Endothelial cell (in vitro differentiated cells): ENCODE results near the gene ANTXR2. TPM values are rescaled to one million over a fixed set of nuclear protein-coding genes. Genes with fewer than 3 reads are reported as not detected.
"Not testable (repeated sequence)": the region's sequence is repeated elsewhere in the genome, so short reads cannot be mapped to it uniquely, and the experiment has no call there.

Experiments used
- DNase-seq: peaks from one replicate; pipeline ENCODE4 v3.0.0; 2021; ENCODE audit warnings: low spot score
- H3K27ac Mint-ChIP-seq: one replicate; pipeline ENCODE4 v1.8.0; 2021; ENCODE audit warnings: mixed read lengths, inconsistent platforms; ENCODE audit not compliant: unreplicated experiment
- H3K27me3 Mint-ChIP-seq: one replicate; pipeline ENCODE4 v1.8.0; 2021; ENCODE audit warnings: mild to moderate bottlenecking, moderate library complexity, mixed read lengths, inconsistent platforms; ENCODE audit not compliant: unreplicated experiment
- H3K36me3 Mint-ChIP-seq: one replicate; pipeline ENCODE4 v1.8.0; 2021; ENCODE audit warnings: mild to moderate bottlenecking, low read depth, mixed read lengths, inconsistent platforms; ENCODE audit not compliant: unreplicated experiment
- H3K4me1 Mint-ChIP-seq: one replicate; pipeline ENCODE4 v1.8.0; 2021; ENCODE audit warnings: mild to moderate bottlenecking, mixed read lengths, inconsistent platforms; ENCODE audit not compliant: unreplicated experiment
- H3K4me3 Mint-ChIP-seq: one replicate; pipeline ENCODE4 v1.8.0; 2021; ENCODE audit warnings: mild to moderate bottlenecking, mixed read lengths, inconsistent platforms; ENCODE audit not compliant: unreplicated experiment
- H3K9me3 Mint-ChIP-seq: one replicate; pipeline ENCODE4 v1.8.0; 2021; ENCODE audit warnings: mixed read lengths, inconsistent platforms; ENCODE audit not compliant: unreplicated experiment
- CTCF ChIP-seq: fragments of 200-600 bp; sonication (generic); IDR thresholded peaks from one replicate; pipeline ENCODE4 v1.5.0; 2021; ENCODE audit warnings: antibody characterized with exemption; ENCODE audit not compliant: unreplicated experiment
- total RNA-seq: library from RNA; stranded (reverse); fragmentation: NEBNext Ultra II Directional; extraction: Animal tissue kit (Norgen Biotek cat#: 25700); gene quantifications from one replicate; pipeline ENCODE4 v1.2.1, GENCODE V29; 2021; ENCODE audit not compliant: unreplicated experiment

The ANTXR2 gene
- total RNA-seq, 1 donor from 2014 or later, result 176 TPM

- H3K4me3 Mint-ChIP-seq, result no peak overlapping the region
- peaks cover 3% of the 10 kb centered on the region for H3K4me1 Mint-ChIP-seq
- peaks cover 3% of the 10 kb centered on the region for H3K27me3 Mint-ChIP-seq
- no peak overlapping the region for H3K27ac Mint-ChIP-seq
- no peak for DNase-seq
- no peaks in the 10 kb centered on the region for H3K36me3 Mint-ChIP-seq
- H3K9me3 Mint-ChIP-seq, result no peaks in the 10 kb centered on the region
- TF ChIP-seq CTCF, result no peak
Measured at GRCh38 chr4:79893456-79893855, 179.6 kb downstream of the ANTXR2 start.

- H3K27ac Mint-ChIP-seq, H3K9me3 Mint-ChIP-seq, H3K4me1 Mint-ChIP-seq, H3K4me3 Mint-ChIP-seq, H3K36me3 Mint-ChIP-seq, H3K27me3 Mint-ChIP-seq, DNase-seq: not testable (repeated sequence)
Measured at GRCh38 chr4:79889026-79889425, 184.0 kb downstream of the ANTXR2 start.

- Mint-ChIP-seq H3K27me3 (peaks cover 6% of the 10 kb centered on the region), H3K4me3 (no peak overlapping the region), H3K9me3 (no peaks in the 10 kb centered on the region), H3K4me1 (no peaks in the 10 kb centered on the region), H3K36me3 (no peaks in the 10 kb centered on the region), H3K27ac (no peak overlapping the region)
- no peak for DNase-seq
- no peak for TF ChIP-seq CTCF
Measured at GRCh38 chr4:79886557-79886956, 186.5 kb downstream of the ANTXR2 start.

GRCh38 chr4:79886021-79886420 is 187.0 kb downstream of the ANTXR2 start:
- Mint-ChIP-seq H3K4me3 (no peak overlapping the region), H3K36me3 (no peaks in the 10 kb centered on the region), H3K4me1 (no peaks in the 10 kb centered on the region), H3K27ac (no peak overlapping the region), H3K9me3 (no peaks in the 10 kb centered on the region), H3K27me3 (peaks cover 6% of the 10 kb centered on the region)
- TF ChIP-seq CTCF, result no peak
- DNase-seq, result no peak

GRCh38 chr4:79883290-79883689 is 189.7 kb downstream of the ANTXR2 start:
- DNase-seq, result no peak
- Mint-ChIP-seq H3K4me3 (no peak overlapping the region), H3K36me3 (no peaks in the 10 kb centered on the region), H3K27me3 (peaks cover 2% of the 10 kb centered on the region), H3K9me3 (no peaks in the 10 kb centered on the region), H3K27ac (no peak overlapping the region), H3K4me1 (no peaks in the 10 kb centered on the region)
- no peak for TF ChIP-seq CTCF

- TF ChIP-seq CTCF, result no peak
- no peak for DNase-seq
- Mint-ChIP-seq H3K27ac (no peak overlapping the region), H3K4me1 (no peaks in the 10 kb centered on the region), H3K36me3 (no peaks in the 10 kb centered on the region), H3K9me3 (no peaks in the 10 kb centered on the region), H3K4me3 (no peak overlapping the region), H3K27me3 (peaks cover 2% of the 10 kb centered on the region)
Measured at GRCh38 chr4:79882806-79883205, 190.2 kb downstream of the ANTXR2 start.
